Measurements from ENCODE around the gene FOXP1.

GRCh38 chr3:71005702-71006321 lies 577.7 kb downstream of the FOXP1 start:
- TF ChIP-seq, protein P1, sequence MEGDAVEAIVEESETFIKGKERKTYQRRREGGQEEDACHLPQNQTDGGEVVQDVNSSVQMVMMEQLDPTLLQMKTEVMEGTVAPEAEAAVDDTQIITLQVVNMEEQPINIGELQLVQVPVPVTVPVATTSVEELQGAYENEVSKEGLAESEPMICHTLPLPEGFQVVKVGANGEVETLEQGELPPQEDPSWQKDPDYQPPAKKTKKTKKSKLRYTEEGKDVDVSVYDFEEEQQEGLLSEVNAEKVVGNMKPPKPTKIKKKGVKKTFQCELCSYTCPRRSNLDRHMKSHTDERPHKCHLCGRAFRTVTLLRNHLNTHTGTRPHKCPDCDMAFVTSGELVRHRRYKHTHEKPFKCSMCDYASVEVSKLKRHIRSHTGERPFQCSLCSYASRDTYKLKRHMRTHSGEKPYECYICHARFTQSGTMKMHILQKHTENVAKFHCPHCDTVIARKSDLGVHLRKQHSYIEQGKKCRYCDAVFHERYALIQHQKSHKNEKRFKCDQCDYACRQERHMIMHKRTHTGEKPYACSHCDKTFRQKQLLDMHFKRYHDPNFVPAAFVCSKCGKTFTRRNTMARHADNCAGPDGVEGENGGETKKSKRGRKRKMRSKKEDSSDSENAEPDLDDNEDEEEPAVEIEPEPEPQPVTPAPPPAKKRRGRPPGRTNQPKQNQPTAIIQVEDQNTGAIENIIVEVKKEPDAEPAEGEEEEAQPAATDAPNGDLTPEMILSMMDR (IDR thresholded peaks at IDR 0.05; ENCODE audit: poor library complexity, severe bottlenecking) = no peak
- no peak for TF ChIP-seq POLR2AphosphoS5 (IDR thresholded peaks at IDR 0.05)
- TF ChIP-seq MXI1 (conservative IDR thresholded peaks at IDR 0.05; ENCODE audit: poor library complexity, severe bottlenecking) = no peak
- TF ChIP-seq EZH2 (IDR thresholded peaks at IDR 0.05; ENCODE audit: borderline replicate concordance, insufficient read depth, low read length, poor library complexity, severe bottlenecking) = no peak
- TF ChIP-seq RAD21 (conservative IDR thresholded peaks at IDR 0.05) = no peak
- no peak for TF ChIP-seq EP300 (conservative IDR thresholded peaks at IDR 0.05; ENCODE audit: poor library complexity, severe bottlenecking)
- TF ChIP-seq, protein P2, sequence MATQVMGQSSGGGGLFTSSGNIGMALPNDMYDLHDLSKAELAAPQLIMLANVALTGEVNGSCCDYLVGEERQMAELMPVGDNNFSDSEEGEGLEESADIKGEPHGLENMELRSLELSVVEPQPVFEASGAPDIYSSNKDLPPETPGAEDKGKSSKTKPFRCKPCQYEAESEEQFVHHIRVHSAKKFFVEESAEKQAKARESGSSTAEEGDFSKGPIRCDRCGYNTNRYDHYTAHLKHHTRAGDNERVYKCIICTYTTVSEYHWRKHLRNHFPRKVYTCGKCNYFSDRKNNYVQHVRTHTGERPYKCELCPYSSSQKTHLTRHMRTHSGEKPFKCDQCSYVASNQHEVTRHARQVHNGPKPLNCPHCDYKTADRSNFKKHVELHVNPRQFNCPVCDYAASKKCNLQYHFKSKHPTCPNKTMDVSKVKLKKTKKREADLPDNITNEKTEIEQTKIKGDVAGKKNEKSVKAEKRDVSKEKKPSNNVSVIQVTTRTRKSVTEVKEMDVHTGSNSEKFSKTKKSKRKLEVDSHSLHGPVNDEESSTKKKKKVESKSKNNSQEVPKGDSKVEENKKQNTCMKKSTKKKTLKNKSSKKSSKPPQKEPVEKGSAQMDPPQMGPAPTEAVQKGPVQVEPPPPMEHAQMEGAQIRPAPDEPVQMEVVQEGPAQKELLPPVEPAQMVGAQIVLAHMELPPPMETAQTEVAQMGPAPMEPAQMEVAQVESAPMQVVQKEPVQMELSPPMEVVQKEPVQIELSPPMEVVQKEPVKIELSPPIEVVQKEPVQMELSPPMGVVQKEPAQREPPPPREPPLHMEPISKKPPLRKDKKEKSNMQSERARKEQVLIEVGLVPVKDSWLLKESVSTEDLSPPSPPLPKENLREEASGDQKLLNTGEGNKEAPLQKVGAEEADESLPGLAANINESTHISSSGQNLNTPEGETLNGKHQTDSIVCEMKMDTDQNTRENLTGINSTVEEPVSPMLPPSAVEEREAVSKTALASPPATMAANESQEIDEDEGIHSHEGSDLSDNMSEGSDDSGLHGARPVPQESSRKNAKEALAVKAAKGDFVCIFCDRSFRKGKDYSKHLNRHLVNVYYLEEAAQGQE (IDR thresholded peaks at IDR 0.05; ENCODE audit: borderline replicate concordance) = no peak
